Heart left ventricle (tissue), 16 donors: ENCODE results near the gene RNF183. TPM values are rescaled to one million over a fixed set of nuclear protein-coding genes. Genes with fewer than 3 reads are reported as not detected.

Experiments
- ATAC-seq, 4 donors: fragments of 200-7000 bp; cut with Tn5 transposase; one replicate each; pipeline ENCODE4 v1.9.1; 2020 to 2022; ENCODE audit warnings: moderate library complexity in 4 of 4, mild to moderate bottlenecking in 3 of 4, moderate number of reproducible peaks in 1 of 4
- DNase-seq, 5 donors: peaks; one replicate each; pipeline ENCODE4 v3.0.0-alpha.2; 2020
- H3K27ac ChIP-seq, 12 donors: fragments of 200-600 bp; sonication (generic) in 4 of 12; one replicate each; pipeline versions ENCODE4 v1.5.0 to v1.8.0; 2016 to 2022; ENCODE audit warnings: mild to moderate bottlenecking in 2 of 12
- H3K27me3 ChIP-seq, 9 donors: fragments of 200-600 bp; sonication (generic) in 2 of 9; one replicate each; pipeline versions ENCODE4 v1.5.1 to v1.8.0; 2016 to 2022; ENCODE audit warnings: mild to moderate bottlenecking in 3 of 9
- H3K36me3 ChIP-seq, 9 donors: fragments of 200-600 bp; sonication (generic) in 2 of 9; one replicate each; pipeline versions ENCODE4 v1.5.0 to v1.8.0; 2018 to 2022; ENCODE audit warnings: mild to moderate bottlenecking in 2 of 9
- H3K4me1 ChIP-seq, 12 donors: fragments of 200-600 bp; sonication (generic) in 4 of 12; one replicate each; pipeline versions ENCODE4 v1.5.0 to v1.8.0; 2016 to 2022; ENCODE audit warnings: mild to moderate bottlenecking in 3 of 12
- H3K4me3 ChIP-seq, 12 donors: fragments of 200-600 bp; sonication (generic) in 4 of 12; one replicate each; pipeline versions ENCODE4 v1.5.0 to v1.8.0; 2017 to 2022; ENCODE audit warnings: mild to moderate bottlenecking in 9 of 12, moderate library complexity in 4 of 12
- H3K9me3 ChIP-seq, 12 donors: fragments of 200-600 bp; sonication (generic) in 4 of 12; one replicate each; pipeline versions ENCODE4 v1.5.0 to v1.8.0; 2016 to 2022; ENCODE audit warnings: mild to moderate bottlenecking in 1 of 12
- POLR2A ChIP-seq, 2 donors: fragments of 450-650 bp; IDR thresholded peaks; one replicate each; pipeline ENCODE4 v1.6.1; 2017; ENCODE audit warnings: antibody characterized with exemption in 2 of 2, mild to moderate bottlenecking in 2 of 2, moderate library complexity in 2 of 2
- WGBS, 4 donors: extraction: QIAGEN DNeasy Blood & Tissue Kit in 2 of 4; methylation state at CpG; one replicate each; pipeline versions ENCODE4 v1.1.5 to v1.1.7; 2013 to 2018; 5-methylcytosine and 5-hydroxymethylcytosine counted together
- intact Hi-C, 10 donors: fragments of 100-400 bp; cut with DNase I; formaldehyde crosslinking; loops; one replicate each; pipeline versions ENCODE4 v1.11.1 to v1.14.2; 2022
- polyA plus RNA-seq, 2 donors: library from polyadenylated mRNA; stranded (reverse); fragments of 200-250 nt; gene quantifications; one replicate each; pipeline ENCODE4 v1.2.3, GENCODE V29; 2013
- total RNA-seq, 9 donors: library from RNA; depleted of rRNA in 2 of 9; stranded (reverse); fragments of >200 nt in 2 of 9; fragmentation: NEBNext Ultra II Directional in 3 of 9; extraction: Animal tissue kit (Norgen Biotek cat#: 25700) in 3 of 9; gene quantifications; one replicate each; pipeline versions ENCODE4 v1.1.0 to v1.2.4, GENCODE V29; 2016 to 2023
- TF ChIP-seq, protein P1 (sequence below), 12 donors: fragments of 200-600 bp; sonication (generic) in 4 of 12; IDR thresholded peaks; one replicate each; pipeline versions ENCODE4 v1.5.0 to v1.8.0; 2018 to 2022; ENCODE audit warnings: antibody characterized with exemption in 12 of 12, mild to moderate bottlenecking in 5 of 12
- donor health status: ischemic (EF 13 %, LVEDD 7.1; RV severe dilation, severe dysfunction).
- donor health status: healthy with polysubstance abuse.
- donor health status: DM: no; HTN: yes; CAD: no.
- donor health status: DM: no; HTN: no; CAD: no.
- donor health status: ischemic (EF 25% LVEDD 6.9; RV normal size, moderate dysfunction).
- donor health status: ischemic (EF 25% LVEDD 5.7; RV mildly dilated, moderate dysfunction).
- donor health status: healthy.
- donor health status: DM: yes; HTN: yes; CAD: no.
- donor health status: ischemic (EF 35%, LVEDD 5.7; RV mildly dilated, moderate dysfunction).
- donor health status: nonischemic (EF 11% LVEDD 7.7; RV severe dilation, severe dysfunction).
- donor health status: DM: yes; HTN: yes; CAD: no.
- donor health status: PGD.
- donor health status: ischemic (EF 29% LVEDD 5.4; RV normal size, mild dysfunction).
- donor health status: nonischemic (EF 23%, LVEDD 6.1; RV moderate dilation, normal function).

Gene RNF183
- total and polyA plus RNA-seq, 11 donors: 0.04 TPM; not detected in 10

- Histone ChIP-seq H3K4me1 (peaks cover 0 to 17% (median 7%) of the 10 kb centered on the region in 12 donors), H3K36me3 (no peaks in the 10 kb centered on the region), H3K9me3 (no peaks in the 10 kb centered on the region), H3K27ac (no peak overlapping the region), H3K4me3 (peak overlapping the region in 11 of 12 donors; percentile 26 to 64 (median 51)), H3K27me3 (peaks cover 0 to 31% (median 10%) of the 10 kb centered on the region in 9 donors)
- 17 to 26% (median 21%) methylated on average over 14 of the region's 14 CpGs for WGBS, 4 donors
- intact Hi-C loops: no loop called here
- TF ChIP-seq POLR2A (IDR thresholded peaks at IDR 0.05): no peak
- TF ChIP-seq, protein P1, sequence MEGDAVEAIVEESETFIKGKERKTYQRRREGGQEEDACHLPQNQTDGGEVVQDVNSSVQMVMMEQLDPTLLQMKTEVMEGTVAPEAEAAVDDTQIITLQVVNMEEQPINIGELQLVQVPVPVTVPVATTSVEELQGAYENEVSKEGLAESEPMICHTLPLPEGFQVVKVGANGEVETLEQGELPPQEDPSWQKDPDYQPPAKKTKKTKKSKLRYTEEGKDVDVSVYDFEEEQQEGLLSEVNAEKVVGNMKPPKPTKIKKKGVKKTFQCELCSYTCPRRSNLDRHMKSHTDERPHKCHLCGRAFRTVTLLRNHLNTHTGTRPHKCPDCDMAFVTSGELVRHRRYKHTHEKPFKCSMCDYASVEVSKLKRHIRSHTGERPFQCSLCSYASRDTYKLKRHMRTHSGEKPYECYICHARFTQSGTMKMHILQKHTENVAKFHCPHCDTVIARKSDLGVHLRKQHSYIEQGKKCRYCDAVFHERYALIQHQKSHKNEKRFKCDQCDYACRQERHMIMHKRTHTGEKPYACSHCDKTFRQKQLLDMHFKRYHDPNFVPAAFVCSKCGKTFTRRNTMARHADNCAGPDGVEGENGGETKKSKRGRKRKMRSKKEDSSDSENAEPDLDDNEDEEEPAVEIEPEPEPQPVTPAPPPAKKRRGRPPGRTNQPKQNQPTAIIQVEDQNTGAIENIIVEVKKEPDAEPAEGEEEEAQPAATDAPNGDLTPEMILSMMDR (IDR thresholded peaks at IDR 0.05): no peak
- ATAC-seq (peak in 3 of 4 donors; percentile 17 to 26 (median 22)), DNase-seq (no peak)
These were observed 47.0 kb upstream of the RNF183 start for GRCh38 chr9:113350107-113350661.

- Histone ChIP-seq H3K4me1 (peaks cover 0 to 17% (median 7%) of the 10 kb centered on the region in 12 donors), H3K27ac (no peak within 1 kb of the TSS), H3K4me3 (peak within 1 kb of the TSS; percentile 22 to 64 (median 50)), H3K27me3 (peaks cover 0 to 31% (median 10%) of the 10 kb centered on the region in 9 donors), H3K36me3 (no peaks in the 10 kb centered on the region), H3K9me3 (no peaks in the 10 kb centered on the region)
- intact Hi-C loops: loop anchor here in 2 of 10 donors (10.0 kb wide), 2 partner anchors 45 to 75 kb away; partner anchors contain the start of genes CDC26 (in 1 of the 2) and PRPF4 (in 1 of the 2)
- peak in 3 of 4 donors; percentile 17 to 56 (median 30) for ATAC-seq
- no peak for DNase-seq
- TF ChIP-seq POLR2A (IDR thresholded peaks at IDR 0.05): no peak
- TF ChIP-seq, protein P1 (IDR thresholded peaks at IDR 0.05): no peak
- 1 to 3% (median 2%) methylated on average over 48 to 71 of the region's 71 CpGs for WGBS, 4 donors
These were observed 46.4 kb upstream of the RNF183 start, which contains the start of gene BSPRY for GRCh38 chr9:113349445-113350094. Gene BSPRY (plus strand): TSS chr9:113349541. CDS start chr9:113349580, 39 bp downstream.

DNA sequence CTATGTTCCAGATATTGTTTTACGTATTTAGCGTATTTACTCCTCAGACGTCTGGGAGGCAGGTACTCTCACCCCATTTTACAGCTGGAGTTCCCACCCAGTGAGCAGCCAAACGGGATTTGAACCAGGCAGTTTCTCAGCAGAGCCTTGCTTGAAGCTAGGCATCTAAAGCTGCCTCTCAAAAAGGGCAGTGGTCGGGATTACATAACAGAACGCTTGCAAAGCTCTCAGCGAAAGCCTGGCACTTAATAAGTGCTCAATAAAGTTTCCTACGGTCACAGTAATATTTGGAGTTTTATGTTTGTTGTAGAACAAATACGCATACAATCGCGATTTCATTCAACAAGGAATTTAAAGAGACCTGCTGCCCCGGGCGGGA, 45.9 kb upstream of the RNF183 start:
- ATAC-seq (no peak), DNase-seq (no peak)
- Histone ChIP-seq H3K36me3 (no peaks in the 10 kb centered on the region), H3K9me3 (no peaks in the 10 kb centered on the region), H3K27ac (no peak overlapping the region), H3K4me3 (peak overlapping the region in 7 of 12 donors; percentile 39 to 64 (median 61)), H3K4me1 (peaks cover 0 to 21% (median 10%) of the 10 kb centered on the region in 12 donors), H3K27me3 (peaks cover 0 to 31% (median 10%) of the 10 kb centered on the region in 9 donors)
- TF ChIP-seq, protein P1 (IDR thresholded peaks at IDR 0.05): no peak
- no peak for TF ChIP-seq POLR2A (IDR thresholded peaks at IDR 0.05)
- intact Hi-C loops: loop anchor here in 2 of 10 donors (10.0 kb wide), 2 partner anchors 46 to 74 kb away; partner anchors contain the start of genes CDC26 (in 1 of the 2) and PRPF4 (in 1 of the 2)
- 33 to 41% (median 37%) methylated on average over 13 of the region's 13 CpGs for WGBS, 4 donors

- DNase-seq (no peak), ATAC-seq (no peak)
- no peak overlapping the region for H3K4me3 ChIP-seq
- H3K9me3 ChIP-seq: no peaks in the 10 kb centered on the region
- H3K4me1 ChIP-seq: peaks cover 0 to 24% (median 12%) of the 10 kb centered on the region in 12 donors
- no peak overlapping the region for H3K27ac ChIP-seq
- H3K27me3 ChIP-seq: peaks cover 0 to 31% (median 10%) of the 10 kb centered on the region in 9 donors
- intact Hi-C loops: loop anchor here in 2 of 10 donors (10.0 kb wide), 2 partner anchors 46 to 74 kb away; partner anchors contain the start of genes CDC26 (in 1 of the 2) and PRPF4 (in 1 of the 2)
- no peaks in the 10 kb centered on the region for H3K36me3 ChIP-seq
- 93 to 95% (median 94%) methylated on average over 3 of the region's 3 CpGs for WGBS, 4 donors
- TF ChIP-seq POLR2A (IDR thresholded peaks at IDR 0.05): no peak
- TF ChIP-seq, protein P1 (IDR thresholded peaks at IDR 0.05): no peak
These were observed 45.3 kb upstream of the RNF183 start for GRCh38 chr9:113348437-113348836.
